Spleen (tissue), 3 donors: ENCODE measurements around the gene PDIA3.

Experiments used
- POLR2A ChIP-seq, 3 donors: fragments of 450-650 bp; IDR thresholded peaks; one replicate each; pipeline ENCODE4 v1.5.1; 2017; ENCODE audit warnings: antibody characterized with exemption in 3 of 3, mild to moderate bottlenecking in 1 of 3
- POLR2AphosphoS5 ChIP-seq, 3 donors: sonication (generic); formaldehyde crosslinking; IDR thresholded peaks; one replicate each; pipeline ENCODE4 v1.5.1; 2017; ENCODE audit warnings: antibody characterized with exemption in 3 of 3

DNA sequence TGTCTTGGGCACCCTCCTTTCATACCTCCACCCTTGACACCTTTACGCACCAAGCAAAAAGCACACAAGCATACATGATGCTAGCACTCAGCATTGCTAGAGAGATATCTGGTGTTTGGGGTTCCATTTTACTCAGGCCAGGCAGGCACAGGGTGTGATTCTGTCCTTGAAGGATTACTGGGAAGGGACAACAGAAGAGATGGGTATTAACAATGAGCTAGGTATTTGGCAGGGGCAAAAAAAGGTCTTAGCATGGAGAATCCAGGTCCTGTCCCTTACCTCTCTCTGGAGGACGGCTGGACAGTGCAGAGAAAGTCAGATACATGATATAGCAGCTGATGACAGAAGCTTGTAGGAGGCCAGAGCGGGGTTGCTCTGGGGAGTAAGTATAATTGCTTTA, 50.3 kb downstream of the PDIA3 start:
- TF ChIP-seq POLR2AphosphoS5 (IDR thresholded peaks at IDR 0.05) (no peak), POLR2A (IDR thresholded peaks at IDR 0.05) (no peak)
